Mesodermal cell (in vitro differentiated cells): ENCODE data around the gene CTNNAL1.

Source experiments
- H3K27ac ChIP-seq: 2 replicates; pipeline ENCODE4 v1.7.0; 2013; ENCODE audit warnings: mild to moderate bottlenecking, low read depth, low read length, moderate library complexity; ENCODE audit not compliant: severe bottlenecking
- H3K36me3 ChIP-seq: 2 replicates; pipeline ENCODE4 v1.7.1; 2013; ENCODE audit warnings: mild to moderate bottlenecking, low read length, moderate library complexity; ENCODE audit not compliant: control insufficient read depth, insufficient read depth
- H3K4me1 ChIP-seq: one replicate; pipeline ENCODE4 v1.7.1; 2013; ENCODE audit warnings: mild to moderate bottlenecking, low read length; ENCODE audit not compliant: insufficient read depth, control insufficient read depth, poor library complexity, severe bottlenecking
- H3K4me3 ChIP-seq: 2 replicates; pipeline ENCODE4 v1.7.0; 2013; ENCODE audit warnings: low read length, control low read depth, mild to moderate bottlenecking; ENCODE audit not compliant: insufficient read depth, poor library complexity, severe bottlenecking; ENCODE audit errors: extremely low read depth
- H3K9me3 ChIP-seq: 2 replicates; pipeline ENCODE4 v1.7.1; 2013; ENCODE audit warnings: mild to moderate bottlenecking, low read length, moderate library complexity; ENCODE audit not compliant: control insufficient read depth
- WGBS, 2 experiments: methylation state at CpG; one replicate each; pipeline ENCODE4 v1.1.5; 2013; ENCODE audit warnings: missing lambda C conversion rate in 2 of 2; ENCODE audit not compliant: insufficient coverage in 2 of 2; 5-methylcytosine and 5-hydroxymethylcytosine counted together

The CTNNAL1 gene

GRCh38 chr9:109012009-109012875 is 1.1 kb downstream of the CTNNAL1 start:
- WGBS, 2 experiments = 5 to 8% methylated on average over 23 to 24 of the region's 29 CpGs
- Histone ChIP-seq H3K36me3 (peaks cover 1% of the 10 kb centered on the region), H3K4me1 (peaks cover 26% of the 10 kb centered on the region), H3K9me3 (no peaks in the 10 kb centered on the region), H3K4me3 (peak overlapping the region; percentile 81), H3K27ac (peak overlapping the region; percentile 89)

- H3K36me3 ChIP-seq = peaks cover 7% of the 10 kb centered on the region
- H3K4me1 ChIP-seq = peaks cover 26% of the 10 kb centered on the region
- no peaks in the 10 kb centered on the region for H3K9me3 ChIP-seq
- H3K4me3 ChIP-seq = no peak overlapping the region
- H3K27ac ChIP-seq = peak overlapping the region; percentile 89
Observed at GRCh38 chr9:109011231-109011671, 2.0 kb downstream of the CTNNAL1 start.

GRCh38 chr9:109010746-109011145 is 2.6 kb downstream of the CTNNAL1 start:
- Histone ChIP-seq H3K4me3 (no peak overlapping the region), H3K27ac (no peak overlapping the region), H3K36me3 (peaks cover 7% of the 10 kb centered on the region), H3K4me1 (peaks cover 26% of the 10 kb centered on the region), H3K9me3 (no peaks in the 10 kb centered on the region)
- 80 to 100% methylated on average over 1 of the region's 1 CpG for WGBS, 2 experiments

- Histone ChIP-seq H3K4me1 (peaks cover 10% of the 10 kb centered on the region), H3K9me3 (peaks cover 16% of the 10 kb centered on the region), H3K36me3 (peaks cover 20% of the 10 kb centered on the region), H3K27ac (no peak overlapping the region), H3K4me3 (no peak overlapping the region)
- WGBS, 2 experiments = 100% methylated on average over 1 of the region's 3 CpGs; no CpG with 5 or more reads in 1 of the 2 experiments
Observed at GRCh38 chr9:109005678-109006077, 7.6 kb downstream of the CTNNAL1 start.

GRCh38 chr9:109003116-109003515 is 10.2 kb downstream of the CTNNAL1 start:
- Histone ChIP-seq H3K4me1 (peaks cover 9% of the 10 kb centered on the region), H3K9me3 (peaks cover 16% of the 10 kb centered on the region), H3K27ac (no peak overlapping the region), H3K4me3 (no peak overlapping the region), H3K36me3 (peaks cover 24% of the 10 kb centered on the region)
- 86% methylated on average over 1 of the region's 2 CpGs; no CpG with 5 or more reads in 1 of the 2 experiments for whole genome bisulfite sequencing, 2 experiments

GRCh38 chr9:109002141-109002540 is 11.2 kb downstream of the CTNNAL1 start:
- WGBS, 2 experiments = 100% methylated on average over 4 of the region's 4 CpGs; no CpG with 5 or more reads in 1 of the 2 experiments
- Histone ChIP-seq H3K9me3 (peaks cover 16% of the 10 kb centered on the region), H3K4me3 (no peak overlapping the region), H3K36me3 (peaks cover 31% of the 10 kb centered on the region), H3K27ac (no peak overlapping the region), H3K4me1 (peaks cover 9% of the 10 kb centered on the region)

- Histone ChIP-seq H3K27ac (no peak overlapping the region), H3K9me3 (peaks cover 16% of the 10 kb centered on the region), H3K4me3 (no peak overlapping the region), H3K36me3 (peaks cover 26% of the 10 kb centered on the region), H3K4me1 (peaks cover 9% of the 10 kb centered on the region)
- WGBS, 2 experiments = no CpG with 5 or more reads among the region's 1 CpG
Observed at GRCh38 chr9:109001275-109001676, 12.0 kb downstream of the CTNNAL1 start.

- no peaks in the 10 kb centered on the region for H3K9me3 ChIP-seq
- H3K4me3 ChIP-seq = no peak overlapping the region
- H3K4me1 ChIP-seq = peaks cover 9% of the 10 kb centered on the region
- peaks cover 32% of the 10 kb centered on the region for H3K36me3 ChIP-seq
- WGBS, 2 experiments = no CpG with 5 or more reads among the region's 1 CpG
- no peak overlapping the region for H3K27ac ChIP-seq
Observed at GRCh38 chr9:108997112-108997511, 16.2 kb downstream of the CTNNAL1 start.

- peaks cover 33% of the 10 kb centered on the region for H3K36me3 ChIP-seq
- H3K9me3 ChIP-seq = no peaks in the 10 kb centered on the region
Observed at GRCh38 chr9:108996643-108997042, 16.7 kb downstream of the CTNNAL1 start.

GRCh38 chr9:108994695-108995094 is 18.6 kb downstream of the CTNNAL1 start:
- H3K27ac ChIP-seq = no peak overlapping the region
- no peaks in the 10 kb centered on the region for H3K9me3 ChIP-seq
- H3K36me3 ChIP-seq = peaks cover 46% of the 10 kb centered on the region
- H3K4me1 ChIP-seq = peaks cover 4% of the 10 kb centered on the region
- 100% methylated on average over 1 of the region's 2 CpGs; no CpG with 5 or more reads in 1 of the 2 experiments for WGBS, 2 experiments
- H3K4me3 ChIP-seq = no peak overlapping the region

More at GRCh38 chr9:108996643-108997042, 16.7 kb downstream of the CTNNAL1 start:
- Histone ChIP-seq H3K4me1 (peaks cover 8% of the 10 kb centered on the region), H3K4me3 (no peak overlapping the region), H3K27ac (no peak overlapping the region)
- WGBS, 2 experiments = 86% methylated on average over 1 of the region's 1 CpG; no CpG with 5 or more reads in 1 of the 2 experiments

GRCh38 chr9:108991479-108991878 is 21.8 kb downstream of the CTNNAL1 start:
- no peaks in the 10 kb centered on the region for H3K9me3 ChIP-seq
- peaks cover 4% of the 10 kb centered on the region for H3K4me1 ChIP-seq
- H3K27ac ChIP-seq = no peak overlapping the region
- no peak overlapping the region for H3K4me3 ChIP-seq
- peaks cover 48% of the 10 kb centered on the region for H3K36me3 ChIP-seq
- WGBS, 2 experiments = 79 to 80% methylated on average over 2 to 4 of the region's 5 CpGs
